Hepatocyte (in vitro differentiated cells): ENCODE results near the gene GALNT4. TPM values are rescaled to one million over a fixed set of nuclear protein-coding genes. Genes with fewer than 3 reads are reported as not detected.

Experiments used
- DNase-seq: peaks from one replicate; pipeline ENCODE4 v3.0.0-alpha.2; 2016; ENCODE audit warnings: low spot score
- H2AFZ ChIP-seq: fragments of 200-600 bp; sonication (generic); 2 replicates; pipeline ENCODE4 v1.6.0; 2016; ENCODE audit warnings: antibody characterized with exemption, mild to moderate bottlenecking
- H3K27ac ChIP-seq: fragments of 200-600 bp; sonication (generic); 2 replicates; pipeline ENCODE4 v1.5.1; 2016; ENCODE audit warnings: mild to moderate bottlenecking
- H3K27me3 ChIP-seq: fragments of 200-600 bp; sonication (generic); 2 replicates; pipeline ENCODE4 v1.6.1; 2016
- H3K36me3 ChIP-seq: fragments of 200-600 bp; sonication (generic); replicated peaks from 2 replicates; pipeline ENCODE4 v1.5.1; 2016; ENCODE audit warnings: low read depth; ENCODE audit not compliant: insufficient read depth
- H3K4me1 ChIP-seq: fragments of 200-600 bp; sonication (generic); 2 replicates; pipeline ENCODE4 v1.5.1; 2016; ENCODE audit warnings: mild to moderate bottlenecking, moderate library complexity; ENCODE audit not compliant: insufficient read depth
- H3K4me2 ChIP-seq: fragments of 200-600 bp; sonication (generic); 2 replicates; pipeline ENCODE4 v1.6.0; 2016
- H3K4me3 ChIP-seq: fragments of 200-600 bp; sonication (generic); 2 replicates; pipeline ENCODE4 v1.5.1; 2016; ENCODE audit warnings: mild to moderate bottlenecking
- H3K79me2 ChIP-seq: fragments of 200-600 bp; sonication (generic); 2 replicates; pipeline ENCODE4 v1.6.0; 2017; ENCODE audit warnings: mild to moderate bottlenecking
- H3K9me2 ChIP-seq: fragments of 200-600 bp; sonication (generic); replicated peaks from 2 replicates; pipeline ENCODE4 v1.6.0; 2017; ENCODE audit warnings: mild to moderate bottlenecking; ENCODE audit not compliant: insufficient read depth
- H3K9me3 ChIP-seq: fragments of 200-600 bp; sonication (generic); 2 replicates; pipeline ENCODE4 v1.5.1; 2016; ENCODE audit warnings: low read depth, mild to moderate bottlenecking
- H4K20me1 ChIP-seq: fragments of 200-600 bp; sonication (generic); 2 replicates; pipeline ENCODE4 v1.6.0; 2016; ENCODE audit warnings: mild to moderate bottlenecking; ENCODE audit not compliant: insufficient read depth, poor library complexity, severe bottlenecking
- CTCF ChIP-seq: fragments of 200-600 bp; sonication (generic); IDR thresholded peaks from 2 replicates; pipeline ENCODE4 v1.5.1; 2016; ENCODE audit warnings: antibody characterized with exemption, mild to moderate bottlenecking; ENCODE audit not compliant: poor library complexity
- EZH2 ChIP-seq: fragments of 200-600 bp; sonication (generic); IDR thresholded peaks from 2 replicates; pipeline ENCODE4 v1.6.1; 2016; ENCODE audit warnings: antibody characterized with exemption, mild to moderate bottlenecking, borderline replicate concordance
- EZH2phosphoT487 ChIP-seq: fragments of 200-600 bp; sonication (generic); IDR thresholded peaks from one replicate; pipeline ENCODE4 v1.6.1; 2018; ENCODE audit warnings: antibody characterized with exemption, mild to moderate bottlenecking, low read depth, moderate library complexity; ENCODE audit not compliant: unreplicated experiment, severe bottlenecking
- WGBS: methylation state at CpG from one replicate; pipeline ENCODE4 v1.1.6; 2016; ENCODE audit warnings: low lambda C conversion rate; ENCODE audit errors: missing lambda C conversion rate; 5-methylcytosine and 5-hydroxymethylcytosine counted together
- polyA plus RNA-seq: library from polyadenylated mRNA; unstranded; fragments of >200 nt; fragmentation: Nextera tagmentation; extraction: Ambion mirVana; gene quantifications from 2 replicates; pipeline ENCODE4 v1.2.1, GENCODE V29; 2016
- total RNA-seq: library from RNA; depleted of rRNA; stranded (reverse); fragments of >200 nt; gene quantifications from 2 replicates; pipeline ENCODE4 v1.2.3, GENCODE V29; 2014

Gene GALNT4
- total and polyA plus RNA-seq, 2 experiments from 2014 or later: 4.6 to 19.2 TPM

- H3K4me3 ChIP-seq: no peak overlapping the region
- H3K9me2 ChIP-seq: no peaks in the 10 kb centered on the region
- no peaks in the 10 kb centered on the region for H3K9me3 ChIP-seq
- no peak overlapping the region for H3K4me2 ChIP-seq
- WGBS: 78% methylated on average over 4 of the region's 4 CpGs
- H2AFZ ChIP-seq: no peak overlapping the region
- no peak for TF ChIP-seq CTCF
- no peaks in the 10 kb centered on the region for H3K4me1 ChIP-seq
- H3K36me3 ChIP-seq: no peaks in the 10 kb centered on the region
- H3K79me2 ChIP-seq: no peaks in the 10 kb centered on the region
- DNase-seq: no peak
- no peaks in the 10 kb centered on the region for H3K27me3 ChIP-seq
- H3K27ac ChIP-seq: no peak overlapping the region
- H4K20me1 ChIP-seq: no peaks in the 10 kb centered on the region
Measured at GRCh38 chr12:89476904-89477595, 47.5 kb downstream of the GALNT4 start.

- WGBS: 91% methylated on average over 3 of the region's 3 CpGs
- no peak overlapping the region for H3K4me2 ChIP-seq
- no peak overlapping the region for H3K27ac ChIP-seq
- no peaks in the 10 kb centered on the region for H4K20me1 ChIP-seq
- H3K9me3 ChIP-seq: no peaks in the 10 kb centered on the region
- no peak for TF ChIP-seq EZH2
- TF ChIP-seq CTCF: no peak
- TF ChIP-seq EZH2phosphoT487: no peak
- H3K36me3 ChIP-seq: no peaks in the 10 kb centered on the region
- H3K79me2 ChIP-seq: no peaks in the 10 kb centered on the region
- H3K4me3 ChIP-seq: no peak overlapping the region
- DNase-seq: no peak
- H3K27me3 ChIP-seq: no peaks in the 10 kb centered on the region
- H3K4me1 ChIP-seq: no peaks in the 10 kb centered on the region
- no peak overlapping the region for H2AFZ ChIP-seq
- no peaks in the 10 kb centered on the region for H3K9me2 ChIP-seq
Measured at GRCh38 chr12:89476232-89476631, 48.4 kb downstream of the GALNT4 start.

GRCh38 chr12:89475203-89475990 is 49.2 kb downstream of the GALNT4 start:
- no peaks in the 10 kb centered on the region for H3K9me2 ChIP-seq
- H3K4me1 ChIP-seq: no peaks in the 10 kb centered on the region
- H3K27ac ChIP-seq: no peak overlapping the region
- no peaks in the 10 kb centered on the region for H3K9me3 ChIP-seq
- 74% methylated on average over 6 of the region's 6 CpGs for WGBS
- no peak overlapping the region for H3K4me2 ChIP-seq
- no peak overlapping the region for H2AFZ ChIP-seq
- no peaks in the 10 kb centered on the region for H4K20me1 ChIP-seq
- no peaks in the 10 kb centered on the region for H3K27me3 ChIP-seq
- no peak for DNase-seq
- H3K4me3 ChIP-seq: no peak overlapping the region
- H3K79me2 ChIP-seq: no peaks in the 10 kb centered on the region
- no peak for TF ChIP-seq EZH2phosphoT487
- no peak for TF ChIP-seq CTCF
- TF ChIP-seq EZH2: no peak
- no peaks in the 10 kb centered on the region for H3K36me3 ChIP-seq
